HPDE6-E6E7 (cell line): Measurements from ENCODE around the gene PKMYT1.

Experiments used
- DNase-seq: peaks from one replicate; pipeline ENCODE4 v3.0.0; 2011; ENCODE audit warnings: missing footprints; ENCODE audit errors: extremely low spot score

PKMYT1 gene

GRCh38 chr16:2973605-2974318, 6.5 kb downstream of the PKMYT1 start:
- no peak for DNase-seq

GRCh38 chr16:2973093-2973492, 7.2 kb downstream of the PKMYT1 start:
- DNase-seq = no peak

- no peak for DNase-seq
Observed at GRCh38 chr16:2971985-2972784, 8.1 kb downstream of the PKMYT1 start.

GRCh38 chr16:2971134-2971984, 8.9 kb downstream of the PKMYT1 start:
- DNase-seq = no peak

- no peak for DNase-seq
Observed at GRCh38 chr16:2970563-2970962, 9.7 kb downstream of the PKMYT1 start.

GRCh38 chr16:2969545-2970521, 10.4 kb downstream of the PKMYT1 start:
- DNase-seq = peak; percentile 68

- peak; percentile 81 for DNase-seq
Observed at GRCh38 chr16:2968738-2969544, 11.3 kb downstream of the PKMYT1 start, which contains the start of gene PAQR4. PAQR4 (plus strand) TSS chr16:2969348; CDS start chr16:2969675, 327 bp downstream.

- no peak for DNase-seq
Observed at GRCh38 chr16:2968368-2968737, 11.9 kb downstream of the PKMYT1 start.

- DNase-seq = no peak
Observed at GRCh38 chr16:2967721-2968161, 12.5 kb downstream of the PKMYT1 start.

- no peak for DNase-seq
Observed at GRCh38 chr16:2967211-2967631, 13.0 kb downstream of the PKMYT1 start.

- no peak for DNase-seq
Observed at GRCh38 chr16:2966808-2967191, 13.4 kb downstream of the PKMYT1 start.

- no peak for DNase-seq
Observed at GRCh38 chr16:2966043-2966807, 14.0 kb downstream of the PKMYT1 start.

GRCh38 chr16:2964475-2965336, 15.5 kb downstream of the PKMYT1 start:
- DNase-seq = peak; percentile 87

GRCh38 chr16:2963723-2964474, 16.3 kb downstream of the PKMYT1 start, which contains the start of gene KREMEN2:
KREMEN2 (plus strand) TSS chr16:2964275; CDS start chr16:2964521, 246 bp downstream.
- peak; percentile 84 for DNase-seq

- DNase-seq = no peak
Observed at GRCh38 chr16:2963074-2963722, 17.0 kb downstream of the PKMYT1 start.

- no peak for DNase-seq
Observed at GRCh38 chr16:2962334-2963073, 17.7 kb downstream of the PKMYT1 start.
